HepG2 (cell line): ENCODE data around the gene ZNF425. TPM values are rescaled to one million over a fixed set of nuclear protein-coding genes. Genes with fewer than 3 reads are reported as not detected.

ENCODE experiments used
- KDM5B ChIP-seq: sonication (generic); formaldehyde crosslinking; IDR thresholded peaks from 2 replicates; pipeline ENCODE4 v1.4.0; 2020; ENCODE audit warnings: missing genetic modification reagents, mild to moderate bottlenecking, borderline replicate concordance
- MXI1 ChIP-seq: IDR thresholded peaks from 3 replicates; pipeline ENCODE4 v1.6.1; 2012; ENCODE audit warnings: low read depth, low read length, inconsistent platforms, borderline replicate concordance
- PRMT3 ChIP-seq: sonication (generic); formaldehyde crosslinking; IDR thresholded peaks from 2 replicates; pipeline ENCODE4 v1.8.1; 2022; ENCODE audit warnings: low read depth, mild to moderate bottlenecking, moderate library complexity, missing genetic modification reagents, borderline replicate concordance
- PRPF4 ChIP-seq: fragments of 200-400 bp; formaldehyde crosslinking; IDR thresholded peaks from 2 replicates; pipeline ENCODE4 v1.6.1; 2016; ENCODE audit warnings: low read length, low read depth; ENCODE audit not compliant: poor library complexity, severe bottlenecking
- RBM22 ChIP-seq: fragments of 200-400 bp; formaldehyde crosslinking; optimal IDR thresholded peaks from 2 replicates; pipeline ENCODE3; 2017; ENCODE audit warnings: mild to moderate bottlenecking, low read length, moderate library complexity
- SNRNP70 ChIP-seq: fragments of 200-400 bp; formaldehyde crosslinking; IDR thresholded peaks from 2 replicates; pipeline ENCODE4 v1.6.1; 2017; ENCODE audit warnings: mild to moderate bottlenecking, low read depth, low read length, moderate library complexity
- SPEN ChIP-seq: sonication (generic); formaldehyde crosslinking; IDR thresholded peaks from 2 replicates; pipeline ENCODE4 v1.5.1; 2020; ENCODE audit warnings: low read depth, mild to moderate bottlenecking, missing genetic modification reagents
- SRSF4 ChIP-seq: fragments of 200-400 bp; formaldehyde crosslinking; IDR thresholded peaks from one replicate; pipeline ENCODE4 v1.6.1; 2018; ENCODE audit warnings: mild to moderate bottlenecking, low read depth, low read length, moderate library complexity; ENCODE audit not compliant: poor library complexity, severe bottlenecking
- SSRP1 ChIP-seq: IDR thresholded peaks from 2 replicates; pipeline ENCODE4 v1.6.1; 2016; ENCODE audit warnings: control low read depth
- ZNF589 ChIP-seq: sonication (generic); formaldehyde crosslinking; conservative IDR thresholded peaks from 2 replicates; pipeline ENCODE4 v1.8.0; 2022; ENCODE audit warnings: mild to moderate bottlenecking, moderate library complexity, missing genetic modification reagents
- ZNF672 ChIP-seq: sonication (generic); formaldehyde crosslinking; IDR thresholded peaks from 2 replicates; pipeline ENCODE4 v1.8.1; 2022; ENCODE audit warnings: missing genetic modification reagents
- ZNF777 ChIP-seq: sonication (generic); formaldehyde crosslinking; IDR thresholded peaks from 2 replicates; pipeline ENCODE4 v1.4.0; 2020; ENCODE audit warnings: missing genetic modification reagents
- ZNF781 ChIP-seq: sonication (generic); formaldehyde crosslinking; IDR thresholded peaks from 2 replicates; pipeline ENCODE4 v1.5.1; 2020; ENCODE audit warnings: borderline replicate concordance, mild to moderate bottlenecking, missing genetic modification reagents; ENCODE audit errors: not compliant biosample characterization
- ZNF841 ChIP-seq: sonication (generic); formaldehyde crosslinking; IDR thresholded peaks from 2 replicates; pipeline ENCODE4 v1.8.1; 2023; ENCODE audit warnings: missing genetic modification reagents, borderline replicate concordance
- polyA plus RNA-seq, 8 experiments: library from polyadenylated mRNA; depleted of rRNA in 3 of 8; stranded (reverse) in 7 of 8; unstranded in 1 of 8; fragments of >200 nt; fragmentation: Illumina TruSeq in 4 of 8; extraction: Trizol in 4 of 8; gene quantifications; 2 replicates each; pipeline versions ENCODE4 v1.2.1 to v1.2.3, GENCODE V29; 2011 to 2016; ENCODE audit warnings: low read depth in 4 of 8, missing spikeins in 1 of 8, mixed read lengths in 1 of 8; ENCODE audit not compliant: insufficient read depth in 1 of 8
- total RNA-seq, 5 experiments: library from RNA; depleted of rRNA; stranded (reverse); fragments of >200 nt; fragmentation: Illumina TruSeq; extraction: Trizol; gene quantifications; 2 replicates each; pipeline ENCODE4 v1.2.3, GENCODE V29; 2016; ENCODE audit warnings: low read depth in 1 of 5
- TF ChIP-seq, protein P1 (sequence below): sonication (generic); formaldehyde crosslinking; IDR thresholded peaks from 2 replicates; pipeline ENCODE4 v1.5.0; 2020; ENCODE audit warnings: missing genetic modification reagents
- TF ChIP-seq, protein P2 (sequence below): sonication (generic); formaldehyde crosslinking; conservative IDR thresholded peaks from 2 replicates; pipeline ENCODE4 v1.4.0; 2020; ENCODE audit warnings: mild to moderate bottlenecking, missing genetic modification reagents, moderate library complexity
- TF ChIP-seq, protein P3 (sequence below): sonication (generic); formaldehyde crosslinking; IDR thresholded peaks from 2 replicates; pipeline ENCODE4 v1.4.0; 2020; ENCODE audit warnings: low read depth, mild to moderate bottlenecking, missing genetic modification reagents
- TF ChIP-seq, protein P4 (sequence below): sonication (generic); formaldehyde crosslinking; IDR thresholded peaks from 2 replicates; pipeline ENCODE4 v1.4.0; 2020; ENCODE audit warnings: missing genetic modification reagents

The ZNF425 gene
- total and polyA plus RNA-seq, 2 of the 13 experiments (the other 11 are each of a cell fraction or from before 2014, with no cell fraction given), result 0.51 to 1.1 TPM

- TF ChIP-seq, protein P1, sequence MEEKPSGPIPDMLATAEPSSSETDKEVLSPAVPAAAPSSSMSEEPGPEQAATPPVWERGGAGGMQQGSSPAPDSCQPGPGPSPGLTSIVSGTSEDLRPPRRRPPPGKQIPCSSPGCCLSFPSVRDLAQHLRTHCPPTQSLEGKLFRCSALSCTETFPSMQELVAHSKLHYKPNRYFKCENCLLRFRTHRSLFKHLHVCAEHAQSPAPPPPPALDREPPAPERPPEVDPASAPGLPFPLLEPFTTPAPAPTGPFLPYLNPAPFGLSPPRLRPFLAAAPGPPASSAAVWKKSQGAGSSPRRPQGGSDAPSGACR (CRISPR knock-in tag), result peak; percentile 57; the same call in 1 of the 2 replicates
- TF ChIP-seq SPEN (CRISPR knock-in tag) (peak; percentile 95), ZNF589 (CRISPR knock-in tag) (peak; percentile 50; the same call in 1 of the 2 replicates), RBM22 (no peak), ZNF841 (CRISPR knock-in tag) (peak; percentile 49; the same call in 1 of the 2 replicates), SRSF4 (no peak), PRMT3 (CRISPR knock-in tag) (no peak), ZNF672 (CRISPR knock-in tag) (no peak), ZNF781 (CRISPR knock-in tag) (peak; percentile 85), MXI1 (peak; percentile 69; the same call in 1 of the 3 replicates), SSRP1 (CRISPR knock-in tag) (no peak), ZNF777 (CRISPR knock-in tag) (peak; percentile 61), SNRNP70 (no peak), KDM5B (CRISPR knock-in tag) (peak; percentile 92), PRPF4 (no peak)
- TF ChIP-seq, protein P2, sequence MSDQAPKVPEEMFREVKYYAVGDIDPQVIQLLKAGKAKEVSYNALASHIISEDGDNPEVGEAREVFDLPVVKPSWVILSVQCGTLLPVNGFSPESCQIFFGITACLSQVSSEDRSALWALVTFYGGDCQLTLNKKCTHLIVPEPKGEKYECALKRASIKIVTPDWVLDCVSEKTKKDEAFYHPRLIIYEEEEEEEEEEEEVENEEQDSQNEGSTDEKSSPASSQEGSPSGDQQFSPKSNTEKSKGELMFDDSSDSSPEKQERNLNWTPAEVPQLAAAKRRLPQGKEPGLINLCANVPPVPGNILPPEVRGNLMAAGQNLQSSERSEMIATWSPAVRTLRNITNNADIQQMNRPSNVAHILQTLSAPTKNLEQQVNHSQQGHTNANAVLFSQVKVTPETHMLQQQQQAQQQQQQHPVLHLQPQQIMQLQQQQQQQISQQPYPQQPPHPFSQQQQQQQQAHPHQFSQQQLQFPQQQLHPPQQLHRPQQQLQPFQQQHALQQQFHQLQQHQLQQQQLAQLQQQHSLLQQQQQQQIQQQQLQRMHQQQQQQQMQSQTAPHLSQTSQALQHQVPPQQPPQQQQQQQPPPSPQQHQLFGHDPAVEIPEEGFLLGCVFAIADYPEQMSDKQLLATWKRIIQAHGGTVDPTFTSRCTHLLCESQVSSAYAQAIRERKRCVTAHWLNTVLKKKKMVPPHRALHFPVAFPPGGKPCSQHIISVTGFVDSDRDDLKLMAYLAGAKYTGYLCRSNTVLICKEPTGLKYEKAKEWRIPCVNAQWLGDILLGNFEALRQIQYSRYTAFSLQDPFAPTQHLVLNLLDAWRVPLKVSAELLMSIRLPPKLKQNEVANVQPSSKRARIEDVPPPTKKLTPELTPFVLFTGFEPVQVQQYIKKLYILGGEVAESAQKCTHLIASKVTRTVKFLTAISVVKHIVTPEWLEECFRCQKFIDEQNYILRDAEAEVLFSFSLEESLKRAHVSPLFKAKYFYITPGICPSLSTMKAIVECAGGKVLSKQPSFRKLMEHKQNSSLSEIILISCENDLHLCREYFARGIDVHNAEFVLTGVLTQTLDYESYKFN (CRISPR knock-in tag), result peak; percentile 50
- TF ChIP-seq, protein P3, sequence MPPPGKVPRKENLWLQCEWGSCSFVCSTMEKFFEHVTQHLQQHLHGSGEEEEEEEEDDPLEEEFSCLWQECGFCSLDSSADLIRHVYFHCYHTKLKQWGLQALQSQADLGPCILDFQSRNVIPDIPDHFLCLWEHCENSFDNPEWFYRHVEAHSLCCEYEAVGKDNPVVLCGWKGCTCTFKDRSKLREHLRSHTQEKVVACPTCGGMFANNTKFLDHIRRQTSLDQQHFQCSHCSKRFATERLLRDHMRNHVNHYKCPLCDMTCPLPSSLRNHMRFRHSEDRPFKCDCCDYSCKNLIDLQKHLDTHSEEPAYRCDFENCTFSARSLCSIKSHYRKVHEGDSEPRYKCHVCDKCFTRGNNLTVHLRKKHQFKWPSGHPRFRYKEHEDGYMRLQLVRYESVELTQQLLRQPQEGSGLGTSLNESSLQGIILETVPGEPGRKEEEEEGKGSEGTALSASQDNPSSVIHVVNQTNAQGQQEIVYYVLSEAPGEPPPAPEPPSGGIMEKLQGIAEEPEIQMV (CRISPR knock-in tag), result no peak
- TF ChIP-seq, protein P4, sequence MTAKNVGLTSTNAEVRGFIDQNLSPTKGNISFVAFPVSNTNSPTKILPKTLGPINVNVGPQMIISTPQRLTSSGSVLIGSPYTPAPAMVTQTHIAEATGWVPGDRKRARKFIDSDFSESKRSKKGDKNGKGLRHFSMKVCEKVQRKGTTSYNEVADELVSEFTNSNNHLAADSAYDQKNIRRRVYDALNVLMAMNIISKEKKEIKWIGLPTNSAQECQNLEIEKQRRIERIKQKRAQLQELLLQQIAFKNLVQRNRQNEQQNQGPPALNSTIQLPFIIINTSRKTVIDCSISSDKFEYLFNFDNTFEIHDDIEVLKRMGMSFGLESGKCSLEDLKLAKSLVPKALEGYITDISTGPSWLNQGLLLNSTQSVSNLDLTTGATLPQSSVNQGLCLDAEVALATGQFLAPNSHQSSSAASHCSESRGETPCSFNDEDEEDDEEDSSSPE, result no peak; the same call in 1 of the 2 replicates
These were observed 35.5 kb downstream of the ZNF425 start, which contains the start of gene ZNF786 (continued) for GRCh38 chr7:149090397-149091195.
